Non-pigmented ciliary epithelial cell (primary cell): ENCODE data around the gene XXYLT1.

Experiments used
- DNase-seq: peaks from one replicate; pipeline ENCODE4 v3.0.0-alpha.2; 2010; ENCODE audit warnings: low read depth

XXYLT1 gene

GRCh38 chr3:195025884-195026200 is 245.1 kb downstream of the XXYLT1 start:
- no peak for DNase-seq

- DNase-seq = no peak
These were observed 245.7 kb downstream of the XXYLT1 start for GRCh38 chr3:195025056-195025883.

- no peak for DNase-seq
These were observed 247.0 kb downstream of the XXYLT1 start for GRCh38 chr3:195023989-195024388.

GRCh38 chr3:195023576-195023975 is 247.4 kb downstream of the XXYLT1 start:
- DNase-seq = no peak

GRCh38 chr3:195021692-195022091 is 249.3 kb downstream of the XXYLT1 start:
- no peak for DNase-seq

- no peak for DNase-seq
These were observed 250.0 kb downstream of the XXYLT1 start for GRCh38 chr3:195020921-195021320.

- no peak for DNase-seq
These were observed 250.8 kb downstream of the XXYLT1 start for GRCh38 chr3:195020185-195020584.

GRCh38 chr3:195019335-195019734 is 251.6 kb downstream of the XXYLT1 start:
- no peak for DNase-seq
